ENCODE measurements around the gene LCN12.

LCN12 gene

DNA sequence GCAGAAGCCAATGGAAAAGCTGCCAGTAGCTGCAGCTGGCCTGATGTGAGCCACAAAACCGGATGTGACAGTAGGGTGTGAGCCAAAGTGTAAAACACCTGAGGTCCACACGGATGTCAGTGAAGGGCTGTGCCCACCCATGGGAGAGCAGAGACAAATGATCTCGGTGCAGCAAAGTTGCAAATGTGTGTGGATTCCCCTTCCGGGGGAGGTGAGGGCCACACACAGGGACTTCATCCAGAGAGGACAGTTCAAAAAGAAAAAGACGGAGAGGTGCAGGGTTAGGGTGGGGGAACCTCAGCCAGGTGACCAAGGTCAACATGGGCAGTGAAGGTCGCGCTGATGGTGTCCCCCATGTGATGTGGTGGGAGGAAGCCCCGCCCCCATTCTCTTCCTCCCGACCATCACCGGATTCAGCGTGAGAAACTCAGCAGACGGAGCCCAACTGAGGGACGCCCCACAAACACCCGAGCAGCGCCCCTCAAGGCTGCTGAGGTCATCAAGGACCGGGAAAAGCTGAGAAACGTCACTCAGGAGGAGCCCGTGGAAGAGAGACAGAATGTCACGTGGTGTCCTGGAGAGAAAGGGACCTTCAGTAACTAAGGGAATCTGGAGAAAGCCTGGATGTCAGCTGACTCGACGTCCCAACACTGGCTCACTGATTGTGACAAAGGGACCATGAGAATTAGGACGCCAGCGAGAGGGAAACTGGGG, 13.9 kb downstream of the LCN12 start:
- TF ChIP-seq, protein P1, sequence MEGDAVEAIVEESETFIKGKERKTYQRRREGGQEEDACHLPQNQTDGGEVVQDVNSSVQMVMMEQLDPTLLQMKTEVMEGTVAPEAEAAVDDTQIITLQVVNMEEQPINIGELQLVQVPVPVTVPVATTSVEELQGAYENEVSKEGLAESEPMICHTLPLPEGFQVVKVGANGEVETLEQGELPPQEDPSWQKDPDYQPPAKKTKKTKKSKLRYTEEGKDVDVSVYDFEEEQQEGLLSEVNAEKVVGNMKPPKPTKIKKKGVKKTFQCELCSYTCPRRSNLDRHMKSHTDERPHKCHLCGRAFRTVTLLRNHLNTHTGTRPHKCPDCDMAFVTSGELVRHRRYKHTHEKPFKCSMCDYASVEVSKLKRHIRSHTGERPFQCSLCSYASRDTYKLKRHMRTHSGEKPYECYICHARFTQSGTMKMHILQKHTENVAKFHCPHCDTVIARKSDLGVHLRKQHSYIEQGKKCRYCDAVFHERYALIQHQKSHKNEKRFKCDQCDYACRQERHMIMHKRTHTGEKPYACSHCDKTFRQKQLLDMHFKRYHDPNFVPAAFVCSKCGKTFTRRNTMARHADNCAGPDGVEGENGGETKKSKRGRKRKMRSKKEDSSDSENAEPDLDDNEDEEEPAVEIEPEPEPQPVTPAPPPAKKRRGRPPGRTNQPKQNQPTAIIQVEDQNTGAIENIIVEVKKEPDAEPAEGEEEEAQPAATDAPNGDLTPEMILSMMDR (IDR thresholded peaks at IDR 0.05; ENCODE audit: low read depth, low read length) = no peak
- no peak overlapping the region for H3K4me3 ChIP-seq (ENCODE audit: low read depth, low read length)

DNA sequence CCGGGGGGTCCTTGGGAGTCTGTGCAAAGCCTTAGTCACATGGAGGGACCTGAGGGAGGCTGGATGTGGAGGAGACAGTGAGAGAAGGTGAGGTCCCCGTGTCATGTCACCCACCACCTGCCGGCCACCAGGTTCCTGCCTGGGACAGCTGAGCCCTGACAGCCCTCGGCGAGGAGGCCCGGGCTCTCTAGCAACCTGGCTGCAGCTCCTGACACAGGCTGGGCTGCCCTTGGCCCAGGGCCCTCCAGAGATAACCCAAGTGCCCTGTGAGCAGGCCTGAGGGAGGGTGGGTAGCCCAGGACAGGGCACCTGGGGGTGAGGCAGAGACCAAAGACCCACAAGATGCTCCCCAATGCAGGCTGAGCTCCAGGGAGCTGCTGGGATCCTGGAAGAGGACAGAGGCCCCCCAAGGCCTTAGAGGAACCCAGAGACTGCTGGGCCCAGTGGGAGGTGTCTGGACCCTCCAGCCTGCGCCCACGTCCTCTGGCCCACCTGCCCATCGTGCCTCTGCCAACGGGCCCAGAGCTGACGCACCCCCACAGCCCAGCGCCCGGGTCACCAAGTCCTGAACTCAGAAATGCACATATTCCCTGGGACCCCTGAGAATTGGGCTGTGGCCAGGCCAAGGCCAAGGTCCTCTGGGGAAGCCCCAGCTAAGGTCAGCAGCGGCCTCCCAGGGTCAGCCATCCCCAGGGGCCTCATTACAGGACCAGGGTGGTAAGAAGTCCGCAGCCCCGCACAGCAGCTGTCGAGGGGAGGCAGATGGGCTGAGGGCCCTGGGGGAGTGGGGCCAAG, 16.5 kb downstream of the LCN12 start:
- H3K4me3 ChIP-seq (ENCODE audit: low read depth, low read length) = no peak overlapping the region
- TF ChIP-seq, protein P1 (IDR thresholded peaks at IDR 0.05; ENCODE audit: low read depth, low read length) = no peak

DNA sequence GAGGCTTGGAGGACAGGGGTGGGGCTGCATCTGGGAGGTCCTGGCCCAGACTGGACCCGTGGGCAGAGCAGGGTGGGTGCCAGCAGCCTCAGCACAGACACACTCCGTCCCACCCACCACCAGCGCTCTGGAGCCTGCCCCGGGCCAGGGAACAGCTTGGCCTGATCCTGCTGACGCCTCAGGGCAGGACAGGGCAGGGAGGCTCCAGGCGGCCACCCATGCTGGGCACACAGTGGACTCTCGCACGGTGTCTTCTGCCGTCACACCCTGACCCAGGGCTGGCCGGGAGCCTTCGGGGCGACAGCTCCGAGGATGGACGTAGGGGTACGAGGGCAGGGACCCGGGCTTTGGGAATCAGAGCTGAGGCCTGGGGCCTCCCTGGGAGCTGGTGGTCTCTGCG, 17.1 kb downstream of the LCN12 start:
- TF ChIP-seq, protein P1 (IDR thresholded peaks at IDR 0.05; ENCODE audit: low read depth, low read length) = no peak
- no peak overlapping the region for H3K4me3 ChIP-seq (ENCODE audit: low read depth, low read length)

DNA sequence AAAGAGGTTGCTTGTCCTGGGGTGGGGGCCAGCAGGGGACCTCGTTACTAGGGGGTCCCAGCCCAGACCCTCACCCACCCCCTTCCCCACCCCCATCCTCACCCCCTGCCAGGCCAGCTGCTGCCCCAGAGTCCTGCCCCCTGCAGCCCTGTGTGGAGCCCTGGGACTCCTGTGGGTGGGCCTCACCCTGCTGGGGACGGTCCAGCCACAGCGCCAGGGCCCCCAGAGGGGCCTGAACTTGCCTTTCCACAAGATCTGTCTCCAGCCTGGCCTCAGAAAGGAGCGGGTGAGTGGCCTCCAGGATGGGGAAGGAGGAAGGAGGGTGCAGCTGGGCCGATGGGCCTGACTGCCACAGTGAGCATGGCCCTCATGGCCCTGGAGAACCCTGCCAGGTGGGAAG, 17.7 kb downstream of the LCN12 start:
- H3K4me3 ChIP-seq (ENCODE audit: low read depth, low read length) = no peak overlapping the region
- TF ChIP-seq, protein P1 (IDR thresholded peaks at IDR 0.05; ENCODE audit: low read depth, low read length) = no peak

DNA sequence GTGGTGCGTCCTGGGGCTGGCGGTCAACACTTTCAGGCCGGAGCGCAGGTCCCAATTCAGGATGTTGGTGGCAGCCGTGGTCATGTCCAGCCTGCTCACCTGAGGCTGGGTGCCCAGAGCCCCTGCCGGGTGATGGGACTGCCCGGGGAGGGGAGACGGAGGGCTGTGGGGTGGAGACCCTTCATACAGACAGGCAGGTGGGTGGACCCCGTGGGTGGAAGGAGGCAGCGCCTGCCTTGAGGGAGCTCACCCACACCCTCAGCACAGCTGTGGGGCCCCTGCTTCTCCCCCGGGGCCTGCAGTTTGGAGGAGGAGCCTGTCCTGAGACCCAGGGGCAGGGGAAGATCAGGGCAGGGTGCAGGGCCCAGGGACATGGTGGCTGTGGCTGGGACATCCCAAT, 18.3 kb downstream of the LCN12 start:
- H3K4me3 ChIP-seq (ENCODE audit: low read depth, low read length) = no peak overlapping the region
- TF ChIP-seq, protein P1 (IDR thresholded peaks at IDR 0.05; ENCODE audit: low read depth, low read length) = no peak

DNA sequence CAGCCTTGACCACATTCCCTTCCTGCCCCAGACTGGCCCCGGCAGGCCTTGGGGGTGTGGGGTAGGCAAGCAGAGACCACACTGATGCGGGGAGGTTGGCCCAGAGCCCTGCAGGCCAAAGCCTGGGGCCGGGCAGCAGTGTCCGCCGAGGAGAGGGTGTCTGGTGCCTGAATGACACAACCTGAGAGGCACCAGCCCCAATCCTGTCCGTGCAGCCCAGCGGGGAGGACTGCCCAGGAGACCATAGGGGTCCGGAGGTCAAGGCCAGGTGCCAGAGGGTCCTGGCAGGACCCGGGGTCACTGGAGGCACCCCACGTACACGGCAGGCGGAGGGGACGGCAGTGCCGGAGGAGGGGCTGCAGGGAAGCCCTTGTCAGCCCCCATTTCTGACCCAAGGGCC, 19.7 kb downstream of the LCN12 start:
- TF ChIP-seq, protein P1 (IDR thresholded peaks at IDR 0.05; ENCODE audit: low read depth, low read length) = no peak
- H3K4me3 ChIP-seq (ENCODE audit: low read depth, low read length) = no peak overlapping the region

DNA sequence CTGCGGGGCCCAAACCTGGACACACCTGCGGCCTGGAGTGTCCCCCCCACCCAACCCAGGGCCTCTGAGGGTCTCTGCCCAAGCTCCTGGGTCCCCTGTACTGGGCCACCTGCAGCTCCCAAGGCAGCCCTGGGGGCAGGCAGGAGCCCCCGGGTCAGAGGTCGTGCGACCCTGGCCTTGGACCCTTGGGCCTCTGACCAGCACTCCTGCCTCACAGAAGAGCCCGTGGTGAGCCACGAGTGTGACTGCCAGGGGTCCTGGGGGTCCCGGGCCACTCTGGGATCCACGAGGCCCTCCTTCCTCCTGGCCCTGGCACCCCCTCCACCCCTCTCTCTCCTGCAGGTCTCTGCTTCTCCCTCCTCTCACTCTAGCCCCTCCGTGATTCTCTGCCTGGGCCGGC, 20.3 kb downstream of the LCN12 start:
- TF ChIP-seq, protein P1 (IDR thresholded peaks at IDR 0.05; ENCODE audit: low read depth, low read length) = no peak
- H3K4me3 ChIP-seq (ENCODE audit: low read depth, low read length) = no peak overlapping the region
